ENCODE measurements around the gene CPNE6. TPM values are rescaled to one million over a fixed set of nuclear protein-coding genes. Genes with fewer than 3 reads are reported as not detected.

Gene CPNE6
- total and polyA plus RNA-seq, 2 donors from 2014 or later: 0.19 to 3.4 TPM

DNA sequence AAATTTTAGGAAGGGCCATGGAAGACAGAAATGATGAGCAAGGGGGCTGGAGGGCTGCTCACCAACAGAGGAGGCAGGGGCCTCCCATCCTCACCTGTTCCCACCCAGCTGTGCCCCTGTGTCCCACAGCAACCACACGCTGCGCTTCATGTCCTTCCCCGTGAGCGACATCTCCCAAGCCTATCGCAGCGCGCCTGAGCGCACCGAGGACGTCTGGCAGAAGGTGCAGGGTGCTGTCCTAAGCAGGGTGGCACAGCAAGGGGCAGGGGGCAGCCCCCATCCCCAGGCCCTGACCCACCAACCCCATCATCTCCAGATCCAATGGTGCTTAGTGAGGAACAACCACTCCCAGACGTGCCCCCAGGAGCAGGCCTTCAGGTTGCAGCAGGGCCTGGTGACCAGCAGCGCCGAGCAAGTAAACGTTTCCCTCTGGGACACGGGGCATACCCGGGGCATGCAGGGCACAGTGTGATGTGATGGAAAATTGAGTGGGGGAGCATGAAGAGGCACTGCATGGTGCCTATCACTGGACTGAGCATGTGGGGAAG, 11.4 kb upstream of the CPNE6 start:
- Histone ChIP-seq H3K27me3 (ENCODE audit: control insufficient read depth, insufficient read depth, low read length) (no peaks in the 10 kb centered on the region), H3K27ac (ENCODE audit: low read depth in 2 of 2, low read length in 2 of 2) (no peak overlapping the region), H3K9ac (ENCODE audit: low read length in 3 of 3) (no peak overlapping the region), H3K9me3 (ENCODE audit: control insufficient read depth in 2 of 3, insufficient read depth in 1 of 3, low read length in 3 of 3) (no peaks in the 10 kb centered on the region), H3K4me3 (ENCODE audit: low read length in 3 of 3) (no peak overlapping the region), H3K36me3 (ENCODE audit: control insufficient read depth in 2 of 3, insufficient read depth in 3 of 3, low read length in 3 of 3) (no peaks in the 10 kb centered on the region), H3K4me1 (ENCODE audit: control insufficient read depth in 2 of 3, insufficient read depth in 2 of 3, low read depth in 1 of 3, low read length in 3 of 3) (peaks cover 0 to 26% (median 14%) of the 10 kb centered on the region in 3 donors)
- intact Hi-C loops (cut with DNase I): no loop called here
- peak in 1 of 5 donors; percentile 48 for DNase-seq
- TF ChIP-seq, protein P1, sequence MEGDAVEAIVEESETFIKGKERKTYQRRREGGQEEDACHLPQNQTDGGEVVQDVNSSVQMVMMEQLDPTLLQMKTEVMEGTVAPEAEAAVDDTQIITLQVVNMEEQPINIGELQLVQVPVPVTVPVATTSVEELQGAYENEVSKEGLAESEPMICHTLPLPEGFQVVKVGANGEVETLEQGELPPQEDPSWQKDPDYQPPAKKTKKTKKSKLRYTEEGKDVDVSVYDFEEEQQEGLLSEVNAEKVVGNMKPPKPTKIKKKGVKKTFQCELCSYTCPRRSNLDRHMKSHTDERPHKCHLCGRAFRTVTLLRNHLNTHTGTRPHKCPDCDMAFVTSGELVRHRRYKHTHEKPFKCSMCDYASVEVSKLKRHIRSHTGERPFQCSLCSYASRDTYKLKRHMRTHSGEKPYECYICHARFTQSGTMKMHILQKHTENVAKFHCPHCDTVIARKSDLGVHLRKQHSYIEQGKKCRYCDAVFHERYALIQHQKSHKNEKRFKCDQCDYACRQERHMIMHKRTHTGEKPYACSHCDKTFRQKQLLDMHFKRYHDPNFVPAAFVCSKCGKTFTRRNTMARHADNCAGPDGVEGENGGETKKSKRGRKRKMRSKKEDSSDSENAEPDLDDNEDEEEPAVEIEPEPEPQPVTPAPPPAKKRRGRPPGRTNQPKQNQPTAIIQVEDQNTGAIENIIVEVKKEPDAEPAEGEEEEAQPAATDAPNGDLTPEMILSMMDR (IDR thresholded peaks at IDR 0.05; ENCODE audit: borderline replicate concordance, extremely low read depth, insufficient read depth): no peak
- FAIRE-seq: no peak

DNA sequence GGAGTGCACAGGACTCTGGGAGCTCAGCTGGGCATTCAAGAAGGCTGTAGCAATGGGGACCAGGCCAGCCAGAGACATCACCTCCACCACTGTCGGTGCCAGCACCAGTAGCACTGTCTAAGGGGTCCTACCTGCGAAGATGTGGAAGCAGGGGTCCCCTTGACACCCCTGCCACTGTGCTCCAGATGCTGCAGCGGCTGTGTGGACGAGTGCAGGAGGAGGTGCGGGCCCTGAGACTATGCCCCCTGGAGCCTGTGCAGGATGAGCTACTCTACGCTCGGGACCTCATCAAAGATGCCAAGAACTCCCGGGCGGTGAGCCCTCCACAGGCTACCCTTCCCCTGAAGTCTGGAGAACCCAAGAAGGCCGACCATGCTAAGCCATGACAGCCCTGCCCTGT, 10.9 kb upstream of the CPNE6 start:
- peaks cover 0 to 26% (median 14%) of the 10 kb centered on the region in 3 donors for H3K4me1 ChIP-seq (ENCODE audit: control insufficient read depth in 2 of 3, insufficient read depth in 2 of 3, low read depth in 1 of 3, low read length in 3 of 3)
- no peaks in the 10 kb centered on the region for H3K9me3 ChIP-seq (ENCODE audit: control insufficient read depth in 2 of 3, insufficient read depth in 1 of 3, low read length in 3 of 3)
- no peaks in the 10 kb centered on the region for H3K36me3 ChIP-seq (ENCODE audit: control insufficient read depth in 2 of 3, insufficient read depth in 3 of 3, low read length in 3 of 3)
- FAIRE-seq (no peak), DNase-seq (peak in 1 of 5 donors; percentile 46)
- no peak overlapping the region for H3K9ac ChIP-seq (ENCODE audit: low read length in 3 of 3)
- intact Hi-C loops (cut with DNase I): no loop called here
- no peak overlapping the region for H3K27ac ChIP-seq (ENCODE audit: low read depth in 2 of 2, low read length in 2 of 2)
- H3K4me3 ChIP-seq (ENCODE audit: low read length in 3 of 3): no peak overlapping the region
- H3K27me3 ChIP-seq (ENCODE audit: control insufficient read depth, insufficient read depth, low read length): no peaks in the 10 kb centered on the region
- TF ChIP-seq, protein P1 (IDR thresholded peaks at IDR 0.05; ENCODE audit: borderline replicate concordance, extremely low read depth, insufficient read depth): no peak

DNA sequence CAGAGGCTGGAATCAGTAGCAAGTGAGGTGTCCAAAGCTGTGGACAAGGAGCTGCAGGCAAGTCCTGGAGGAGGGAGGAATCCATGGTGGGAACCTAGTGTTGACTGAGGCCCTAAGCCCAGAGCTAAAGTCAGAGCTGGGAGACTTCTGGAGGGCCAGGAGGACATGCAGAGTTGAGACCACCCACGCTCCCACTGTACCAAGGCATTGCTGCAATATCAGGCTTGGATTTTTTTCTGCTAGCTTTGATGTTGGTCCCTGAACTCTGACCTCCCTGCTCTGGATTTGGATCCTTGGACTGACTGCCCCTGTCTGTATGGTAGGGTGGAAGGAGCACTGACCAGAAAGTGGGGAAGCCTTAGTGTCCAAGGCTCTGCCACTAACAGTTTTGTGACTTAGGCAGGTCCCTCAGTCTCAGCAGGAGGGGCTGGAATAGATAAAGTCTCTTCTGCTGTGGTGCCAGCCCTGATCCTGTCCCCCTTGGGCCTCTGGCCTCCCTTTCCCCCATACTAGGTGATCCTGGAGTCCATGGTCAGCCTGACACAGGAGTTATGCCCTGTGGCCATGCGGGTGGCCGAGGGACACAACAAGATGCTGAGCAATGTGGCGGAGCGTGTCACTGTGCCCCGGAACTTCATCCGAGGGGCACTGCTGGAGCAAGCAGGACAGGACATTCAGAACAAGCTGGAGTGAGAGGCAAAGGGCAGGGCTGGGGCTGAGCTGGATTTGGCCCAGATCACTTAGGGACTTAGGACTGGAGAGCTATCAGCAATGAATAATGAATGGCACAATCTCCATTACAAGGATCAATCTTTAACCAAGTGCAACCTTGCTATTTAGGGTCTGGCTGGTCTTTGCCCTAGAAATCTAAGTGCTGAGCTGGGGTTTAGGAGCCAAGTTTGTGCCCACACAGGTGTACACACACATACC, 10.1 kb upstream of the CPNE6 start:
- intact Hi-C loops (cut with DNase I): no loop called here
- H3K9me3 ChIP-seq (ENCODE audit: control insufficient read depth in 2 of 3, insufficient read depth in 1 of 3, low read length in 3 of 3): no peaks in the 10 kb centered on the region
- TF ChIP-seq, protein P1 (IDR thresholded peaks at IDR 0.05; ENCODE audit: borderline replicate concordance, extremely low read depth, insufficient read depth): no peak
- no peak overlapping the region for H3K9ac ChIP-seq (ENCODE audit: low read length in 3 of 3)
- peaks cover 0 to 26% (median 14%) of the 10 kb centered on the region in 3 donors for H3K4me1 ChIP-seq (ENCODE audit: control insufficient read depth in 2 of 3, insufficient read depth in 2 of 3, low read depth in 1 of 3, low read length in 3 of 3)
- H3K4me3 ChIP-seq (ENCODE audit: low read length in 3 of 3): no peak overlapping the region
- peak overlapping the region; percentile 57 to 63 for H3K27ac ChIP-seq (ENCODE audit: low read depth in 2 of 2, low read length in 2 of 2)
- FAIRE-seq (no peak), DNase-seq (no peak)
- no peaks in the 10 kb centered on the region for H3K36me3 ChIP-seq (ENCODE audit: control insufficient read depth in 2 of 3, insufficient read depth in 3 of 3, low read length in 3 of 3)
- no peaks in the 10 kb centered on the region for H3K27me3 ChIP-seq (ENCODE audit: control insufficient read depth, insufficient read depth, low read length)
